Activated CD8-positive, alpha-beta memory T cell treated with anti-CD3 and anti-CD28 coated beads, Interleukin-2, amount 50 U/mL, for 1 hour (primary cell): ENCODE results near the gene CDK5R2.

Source experiments
- DNase-seq: peaks from one replicate; pipeline ENCODE4 v3.0.0-alpha.2; 2020; ENCODE audit errors: extremely low read depth

Gene CDK5R2

GRCh38 chr2:219002395-219003266, 43.2 kb downstream of the CDK5R2 start:
- no peak for DNase-seq

- no peak for DNase-seq
Observed at GRCh38 chr2:219003267-219003634, 43.8 kb downstream of the CDK5R2 start.

GRCh38 chr2:219003979-219004378, 44.5 kb downstream of the CDK5R2 start:
- no peak for DNase-seq

GRCh38 chr2:219009294-219009693, 49.8 kb downstream of the CDK5R2 start:
- DNase-seq, result no peak

GRCh38 chr2:219010162-219010756, 50.8 kb downstream of the CDK5R2 start:
- no peak for DNase-seq

GRCh38 chr2:219010873-219011272, 51.4 kb downstream of the CDK5R2 start:
- no peak for DNase-seq
